T follicular helper cell (primary cell): ENCODE data around the gene RNF149.

ENCODE experiments used
- DNase-seq: peaks from one replicate; pipeline ENCODE4 v3.0.0-alpha.2; 2020; ENCODE audit warnings: low read depth

Gene RNF149

GRCh38 chr2:101295895-101296294 is 12.6 kb downstream of the RNF149 start:
- DNase-seq: no peak

DNA sequence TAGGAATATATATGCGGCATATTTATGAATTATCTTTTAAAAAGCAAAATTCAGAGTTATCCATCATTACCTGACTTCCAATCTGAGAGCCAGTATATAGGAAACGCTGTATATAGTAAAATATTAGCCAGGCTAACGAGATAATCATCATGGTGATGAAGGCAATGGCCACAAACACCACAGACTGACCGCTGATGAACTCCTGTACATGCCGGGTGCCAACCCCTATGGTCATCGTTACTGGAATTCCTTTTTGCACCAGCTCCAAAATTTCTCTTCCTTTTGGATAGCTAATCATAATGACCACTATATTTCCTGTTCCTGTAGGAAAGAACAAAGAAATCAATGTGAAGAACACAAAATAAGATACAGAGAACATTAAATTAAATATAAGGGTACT is 13.6 kb downstream of the RNF149 start:
- DNase-seq: no peak

DNA sequence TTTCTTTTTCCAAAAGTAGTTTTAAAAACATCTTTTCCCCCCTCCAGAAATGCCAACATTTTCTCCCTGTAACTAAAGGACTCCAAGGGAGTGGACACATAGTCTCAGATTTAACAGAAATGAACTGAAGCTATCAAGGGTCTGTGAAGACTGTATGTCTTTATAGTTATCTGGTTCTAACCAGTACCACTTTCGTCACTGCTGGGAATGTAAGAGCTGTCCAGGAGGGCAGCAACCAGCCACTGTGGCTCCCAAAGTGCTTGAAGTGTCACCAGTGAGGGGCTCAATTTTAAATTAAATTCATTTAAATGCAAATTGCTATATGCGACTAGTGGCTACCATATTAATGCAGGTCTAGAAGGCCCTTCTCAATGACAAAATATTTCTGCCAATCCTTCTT is 15.0 kb downstream of the RNF149 start:
- DNase-seq: no peak

GRCh38 chr2:101291973-101292372 is 16.5 kb downstream of the RNF149 start:
- DNase-seq: no peak

- DNase-seq: no peak
These were observed 17.8 kb downstream of the RNF149 start for GRCh38 chr2:101290711-101291110.

DNA sequence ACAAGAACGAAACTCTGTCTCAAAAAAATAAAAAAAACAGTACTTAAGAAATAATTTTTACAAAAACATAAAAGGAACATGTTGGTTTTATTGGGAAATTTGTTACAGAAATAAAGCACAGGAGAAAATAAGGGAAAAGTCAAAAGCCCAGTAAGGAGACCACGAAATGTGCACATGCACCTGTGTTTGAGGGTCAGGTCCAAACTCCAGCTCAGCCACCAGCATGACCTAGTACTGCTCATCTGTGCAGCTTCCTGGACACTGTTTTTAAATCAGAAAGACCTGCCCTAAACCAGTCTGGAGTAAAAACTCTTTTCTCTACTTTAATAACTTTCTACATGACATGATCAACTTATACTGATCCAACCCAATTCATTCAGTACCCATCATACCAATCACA is 21.2 kb downstream of the RNF149 start:
- no peak for DNase-seq

DNA sequence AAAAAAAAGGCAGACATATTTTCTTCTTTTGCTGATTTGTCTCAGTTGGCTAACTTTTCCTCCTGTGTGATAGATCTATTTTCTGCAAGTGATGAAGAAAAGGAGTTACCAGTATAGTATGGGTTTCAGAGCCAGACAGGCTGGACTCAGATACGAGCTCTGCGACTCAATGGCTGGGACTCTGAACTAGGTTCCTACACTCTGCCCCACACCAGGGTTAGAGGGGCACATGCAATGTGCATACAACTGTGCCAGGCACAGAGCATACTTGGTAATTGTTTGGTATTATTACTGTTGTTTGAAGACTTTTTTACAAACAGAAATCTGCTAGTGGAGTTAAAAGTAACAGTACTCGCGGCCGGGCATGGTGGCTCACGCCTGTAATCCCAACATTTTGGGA is 21.8 kb downstream of the RNF149 start:
- DNase-seq: no peak

DNA sequence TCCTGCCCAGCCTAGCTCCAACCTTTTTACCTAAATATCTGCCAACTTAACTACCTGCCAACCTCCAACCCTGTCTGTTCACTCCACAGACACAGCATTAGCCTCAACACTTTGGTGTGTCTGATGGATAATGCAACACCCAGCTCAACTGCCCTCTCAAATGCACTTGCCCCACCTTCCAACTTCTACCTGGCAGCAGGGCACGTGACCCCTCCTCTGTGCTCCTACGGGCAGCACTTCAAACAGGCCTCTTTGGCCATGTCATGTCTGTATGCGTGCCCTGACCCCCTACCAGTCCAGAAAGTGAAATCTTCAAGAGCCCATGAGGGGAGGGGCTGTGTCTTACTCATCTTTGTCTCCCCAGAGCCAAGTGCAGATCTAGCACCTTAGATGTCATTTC is 25.5 kb downstream of the RNF149 start:
- no peak for DNase-seq

GRCh38 chr2:101281482-101281881 is 27.0 kb downstream of the RNF149 start:
- DNase-seq: no peak

DNA sequence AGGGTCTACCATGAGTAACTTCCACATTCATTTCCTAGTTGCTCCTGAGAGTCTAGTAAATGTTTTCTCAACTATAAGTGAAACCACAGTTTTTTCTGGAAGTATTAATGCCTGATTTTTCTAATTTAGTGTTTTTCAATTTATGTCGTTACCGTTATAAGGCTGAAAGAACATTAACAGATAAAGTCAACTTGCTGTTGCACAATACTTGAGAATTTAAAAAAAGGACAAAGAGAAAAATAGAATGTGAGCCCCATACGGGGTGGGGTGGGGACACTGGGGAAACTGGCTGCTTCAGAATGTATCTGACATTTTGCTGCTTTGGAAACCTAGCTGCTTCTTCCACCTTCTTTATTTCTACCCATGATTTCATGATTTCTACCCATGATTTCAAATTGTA is 29.6 kb downstream of the RNF149 start:
- DNase-seq: no peak

DNA sequence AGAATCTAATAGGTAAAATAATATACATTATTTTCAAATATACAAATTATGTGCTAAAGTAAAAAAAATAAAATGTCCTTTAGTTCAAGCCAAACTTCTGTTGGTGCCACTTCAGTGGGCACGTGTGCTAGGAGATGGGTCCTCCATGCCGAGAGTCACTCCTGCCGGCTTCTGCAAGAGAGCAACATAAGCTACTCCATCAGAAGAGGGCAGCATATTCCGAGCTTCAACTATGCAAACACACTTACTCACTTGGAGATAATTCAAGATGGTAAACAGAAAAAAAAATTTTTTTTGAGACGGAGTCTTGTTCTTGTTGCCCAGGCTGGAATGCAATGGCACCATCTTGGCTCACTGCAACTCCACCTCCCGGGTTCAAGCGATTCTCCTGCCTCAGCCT is 31.4 kb downstream of the RNF149 start:
- DNase-seq: no peak

DNA sequence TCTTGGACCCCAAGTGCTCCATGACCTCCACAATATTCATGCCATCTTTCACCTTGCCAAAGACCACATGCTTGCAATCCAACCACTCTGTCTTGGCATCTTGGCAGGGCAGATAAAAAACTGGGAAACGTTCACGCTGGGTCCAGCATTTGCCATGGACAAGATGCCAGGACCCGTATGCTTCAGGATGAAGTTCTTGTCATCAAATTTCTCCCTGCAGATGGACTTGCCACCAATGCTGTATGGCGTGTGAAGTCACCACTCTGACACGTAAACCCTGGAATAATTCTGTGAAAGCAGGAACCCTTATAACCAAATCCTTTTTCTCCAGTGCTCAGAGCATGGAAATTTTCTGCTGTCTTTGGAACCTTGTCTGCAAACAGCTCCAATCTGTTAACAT is 34.4 kb downstream of the RNF149 start:
- DNase-seq: no peak

DNA sequence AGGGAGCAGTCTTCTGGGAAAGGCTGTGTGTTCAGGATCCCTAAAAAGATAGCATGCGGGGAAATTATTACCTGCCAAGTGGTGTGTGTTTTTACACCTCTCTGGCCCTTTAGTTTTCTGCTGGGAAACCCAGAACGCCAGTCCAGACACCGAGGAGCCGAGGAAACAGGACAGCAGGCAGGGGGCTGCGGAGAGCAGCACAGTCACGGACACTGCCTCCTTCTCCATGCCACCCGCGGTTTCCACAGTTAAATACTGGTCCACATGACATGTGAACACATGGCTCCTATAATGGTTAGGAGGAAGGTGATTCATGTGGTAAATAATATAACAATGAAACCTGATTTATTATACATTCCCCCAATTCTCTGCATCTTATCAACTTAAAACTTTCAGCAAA is 35.4 kb downstream of the RNF149 start:
- no peak for DNase-seq

DNA sequence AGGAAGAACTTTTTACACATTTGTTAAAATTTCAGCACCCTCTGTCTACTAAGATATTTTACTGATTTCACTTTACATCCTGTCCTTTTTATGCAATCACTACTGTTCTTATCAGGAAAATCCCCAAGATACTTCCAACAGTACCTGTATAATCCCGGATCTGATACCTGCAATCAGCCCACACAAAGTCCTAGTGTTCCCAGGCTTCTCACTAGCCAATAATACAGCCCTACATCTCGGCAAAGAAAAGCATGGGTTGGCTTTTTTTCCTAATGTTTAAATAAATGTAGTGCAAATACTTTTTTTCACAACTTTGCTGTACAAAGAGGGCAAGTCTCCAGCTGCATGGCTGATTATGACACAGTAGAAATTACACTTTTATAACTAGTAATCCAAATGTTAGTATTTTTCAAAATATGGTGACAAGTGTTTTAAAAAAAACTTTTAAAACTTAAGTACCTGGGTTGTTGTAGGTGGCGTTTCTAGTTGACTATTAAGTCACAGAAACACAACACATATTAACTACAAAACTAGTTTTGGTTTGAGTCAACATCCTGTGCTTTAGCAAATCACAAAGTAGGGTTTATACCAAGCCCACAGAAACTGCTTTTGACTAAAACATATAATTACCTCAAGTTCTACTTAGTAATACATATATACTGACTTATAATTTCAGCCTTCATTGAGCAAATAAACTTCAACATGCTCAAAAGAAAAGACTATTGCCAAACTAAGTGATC is 36.3 kb downstream of the RNF149 start:
- DNase-seq: no peak

GRCh38 chr2:101270700-101271259 is 37.7 kb downstream of the RNF149 start:
- DNase-seq: no peak

DNA sequence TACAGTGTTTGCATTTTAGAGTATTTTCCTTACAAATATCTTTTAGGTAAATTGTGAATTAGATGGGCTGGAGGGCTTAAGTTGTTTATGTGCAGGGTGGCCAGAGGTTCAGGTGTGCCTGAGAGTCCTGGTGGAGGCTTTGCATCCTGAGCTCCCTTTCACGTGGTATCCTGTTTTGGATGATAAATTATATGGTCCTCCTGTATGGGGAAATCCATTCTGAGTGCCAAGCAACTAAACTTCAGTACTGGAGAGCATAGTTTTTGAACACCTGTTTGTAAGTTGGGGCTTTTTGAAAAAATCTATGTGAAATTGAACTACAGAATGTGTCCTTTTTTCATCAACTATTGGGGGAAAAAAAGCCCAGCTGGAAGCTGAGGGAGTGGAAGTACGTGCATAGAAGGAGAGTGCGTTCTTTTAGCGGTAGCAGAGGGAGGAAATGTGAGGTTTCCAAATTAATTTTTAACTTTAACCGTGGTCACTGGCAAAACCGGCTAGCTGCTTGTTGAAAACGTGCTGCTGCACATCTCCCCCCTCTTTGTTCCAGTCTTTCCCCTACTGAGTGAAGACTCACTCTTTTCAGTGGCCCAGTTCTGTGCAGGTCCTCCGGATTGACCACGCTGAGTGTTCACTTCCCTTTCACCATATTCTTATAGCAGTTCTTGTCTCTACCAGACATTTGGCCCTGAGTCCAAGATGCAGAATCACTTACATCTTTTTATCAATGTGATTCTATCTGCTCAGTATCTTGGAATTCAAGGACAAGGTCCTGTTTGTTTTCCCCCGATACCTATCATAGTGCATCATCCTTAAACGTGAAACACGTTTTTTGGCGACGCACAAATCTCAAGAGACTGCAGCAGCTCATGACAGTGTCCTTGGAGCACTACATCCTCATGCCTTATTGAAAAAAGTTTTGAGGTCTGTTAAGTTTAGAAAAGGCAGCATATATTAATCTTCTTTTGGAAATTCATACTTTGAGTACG is 40.5 kb downstream of the RNF149 start:
- no peak for DNase-seq

DNA sequence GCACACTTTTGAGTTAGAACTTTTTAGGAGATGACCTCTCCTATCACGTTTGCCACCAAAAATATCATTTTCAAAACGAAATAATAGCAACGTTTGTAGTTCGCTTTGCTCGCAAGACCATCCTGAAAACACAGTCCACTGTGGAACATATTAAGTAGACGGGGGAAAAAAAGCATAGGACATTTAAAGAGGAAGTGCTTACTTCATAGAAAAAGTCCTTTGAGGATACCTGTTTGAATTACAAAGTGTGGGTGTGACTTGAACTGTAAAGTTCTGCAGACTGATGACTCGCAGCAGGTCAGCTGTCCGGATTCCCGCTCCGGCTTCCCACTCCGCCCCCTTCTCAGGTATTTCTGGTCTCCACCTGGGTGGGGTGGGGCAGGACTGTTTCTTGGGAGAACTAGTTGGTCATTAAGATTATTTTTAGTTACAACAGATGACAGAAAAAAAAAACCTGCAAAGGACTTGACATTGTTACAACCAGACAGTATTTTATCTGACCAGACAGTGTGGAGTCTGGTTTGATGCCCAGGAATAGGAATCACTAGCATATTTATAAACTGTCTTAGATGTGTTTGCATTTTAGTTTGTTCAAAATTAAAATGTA is 42.5 kb downstream of the RNF149 start:
- no peak for DNase-seq

DNA sequence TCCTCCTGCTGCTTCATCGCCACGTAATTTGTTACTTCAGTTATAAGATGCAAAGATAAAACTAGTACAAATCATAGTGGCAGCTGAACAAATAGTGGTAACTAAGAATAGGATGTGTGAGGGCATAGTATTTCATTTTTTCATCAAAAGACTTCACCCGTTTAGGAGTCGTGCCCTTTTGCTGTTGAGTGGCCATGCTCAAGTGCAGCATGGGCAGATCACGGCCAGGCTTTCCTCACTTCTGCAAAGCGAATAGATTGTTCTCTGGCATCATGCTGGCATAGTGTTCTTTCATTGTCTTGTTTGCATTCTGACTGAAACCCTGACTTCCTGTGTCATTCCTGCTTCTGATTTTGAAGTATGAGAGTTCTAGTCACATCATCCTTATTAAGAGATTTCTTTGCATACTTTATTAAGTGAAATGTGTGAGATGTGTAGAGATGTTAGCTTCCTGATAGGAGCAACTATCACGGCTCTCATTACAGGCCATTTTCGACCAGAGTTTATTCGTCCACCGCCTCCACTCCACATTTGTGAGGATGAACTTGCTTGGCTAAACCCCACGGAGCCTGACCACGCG is 44.1 kb downstream of the RNF149 start:
- no peak for DNase-seq

GRCh38 chr2:101263377-101263800 is 45.1 kb downstream of the RNF149 start:
- no peak for DNase-seq

DNA sequence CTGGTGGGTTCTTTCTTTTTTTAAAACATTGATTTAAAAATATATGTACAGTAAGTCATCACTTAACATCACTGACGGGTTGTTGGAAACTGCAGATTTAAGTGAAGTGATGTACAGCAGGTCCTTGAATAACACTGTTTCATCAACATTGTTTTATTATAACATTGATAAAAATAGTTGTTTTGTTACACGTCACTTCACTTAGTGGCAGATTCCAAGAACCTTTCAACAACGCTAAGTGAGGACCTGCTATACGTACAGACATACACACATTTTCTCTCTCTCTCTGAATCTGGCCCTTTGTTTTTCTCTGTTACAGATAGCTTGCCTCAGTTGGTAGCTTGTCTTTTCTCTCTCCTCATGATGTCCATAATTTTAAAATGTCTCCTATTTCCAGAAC is 46.4 kb downstream of the RNF149 start:
- DNase-seq: no peak

DNA sequence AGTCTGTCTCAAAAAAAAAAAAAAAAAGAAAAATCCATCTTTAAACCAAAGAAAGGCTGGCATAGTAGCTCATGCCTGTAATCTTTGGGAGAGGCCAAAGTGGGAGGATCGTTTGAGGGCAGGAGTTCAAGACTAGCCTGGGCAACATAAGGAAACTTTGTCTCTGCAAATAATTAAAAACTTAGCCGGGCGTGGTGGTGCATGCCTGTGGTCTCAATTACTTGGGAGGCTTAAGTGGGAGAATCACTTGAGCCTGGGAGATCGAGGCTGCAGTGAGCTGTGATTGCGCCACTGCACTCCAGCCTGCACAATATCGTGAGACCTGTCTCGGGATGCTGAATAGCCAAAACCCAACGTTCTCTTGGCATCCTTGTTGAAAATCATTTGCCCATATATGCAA is 49.7 kb downstream of the RNF149 start:
- no peak for DNase-seq

- no peak for DNase-seq
These were observed 52.2 kb downstream of the RNF149 start for GRCh38 chr2:101256316-101256715.
